8988T (cell line): Measurements from ENCODE around the gene ZFR2.

ENCODE experiments used
- DNase-seq: peaks from one replicate; pipeline ENCODE4 v3.0.0; 2011

ZFR2 gene

DNA sequence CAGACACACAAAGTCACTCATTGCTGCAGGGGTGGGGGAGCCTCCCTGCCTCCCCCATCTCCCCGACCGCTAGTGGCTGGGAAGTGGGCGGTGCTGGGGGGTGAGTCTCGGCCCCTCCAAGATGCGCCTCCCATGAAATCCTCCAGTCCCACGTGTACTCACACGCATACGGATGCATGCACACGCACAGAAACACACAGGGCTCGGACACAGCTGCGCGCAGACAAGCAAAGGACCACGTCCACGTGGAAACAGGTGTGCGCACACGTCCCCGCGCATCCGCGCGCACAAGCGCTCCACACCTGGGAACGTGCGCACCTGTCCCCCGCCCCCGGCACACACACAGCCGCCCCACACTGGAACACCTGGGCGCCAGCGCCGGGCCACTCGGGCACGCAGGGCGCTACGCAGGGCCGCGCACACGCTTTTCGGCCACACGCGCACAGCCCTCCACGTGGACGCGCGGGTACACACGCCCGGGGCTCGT, 83.3 kb downstream of the ZFR2 start:
- no peak for DNase-seq

DNA sequence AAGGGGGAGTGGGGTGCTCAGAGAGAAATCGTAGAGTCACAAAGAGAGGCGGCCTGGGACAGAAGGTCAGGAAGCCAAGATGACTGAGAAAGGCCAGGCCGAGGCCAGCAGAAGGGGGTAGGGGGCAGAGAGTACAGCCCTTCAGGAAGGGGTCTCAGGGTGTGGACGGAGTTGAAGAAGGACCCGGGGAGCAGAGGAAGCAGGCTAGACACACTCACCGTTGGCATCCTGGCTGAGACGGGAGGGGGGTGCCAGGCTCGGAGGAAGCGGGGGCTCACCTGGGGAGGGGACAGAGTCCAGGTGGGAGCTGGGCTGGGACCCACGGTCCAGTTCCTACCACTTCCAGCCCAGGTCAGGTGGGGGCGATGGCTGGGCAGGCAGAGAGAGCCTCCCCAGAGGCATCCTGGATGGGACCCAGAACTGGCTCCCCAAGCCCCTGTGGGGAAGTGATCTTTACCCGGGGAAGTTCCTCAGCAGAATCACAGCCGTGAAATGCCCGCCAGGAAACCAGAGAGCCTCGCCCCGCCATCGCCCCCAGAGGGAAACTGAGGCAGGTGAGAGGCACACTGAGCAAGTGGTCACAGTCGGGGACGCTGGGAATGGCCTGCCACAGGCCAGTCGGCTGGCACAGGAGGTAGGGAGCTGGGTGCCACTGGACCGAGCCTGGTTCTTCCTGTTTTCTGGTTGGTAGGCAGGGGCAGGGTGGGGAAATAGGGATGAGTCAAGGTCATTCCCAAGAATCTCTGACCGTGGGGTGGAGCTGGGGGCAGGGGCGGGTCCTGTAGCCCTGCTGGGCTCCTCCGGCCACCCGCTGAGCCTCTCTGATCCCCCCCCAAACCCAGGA, 84.0 kb downstream of the ZFR2 start:
- no peak for DNase-seq

DNA sequence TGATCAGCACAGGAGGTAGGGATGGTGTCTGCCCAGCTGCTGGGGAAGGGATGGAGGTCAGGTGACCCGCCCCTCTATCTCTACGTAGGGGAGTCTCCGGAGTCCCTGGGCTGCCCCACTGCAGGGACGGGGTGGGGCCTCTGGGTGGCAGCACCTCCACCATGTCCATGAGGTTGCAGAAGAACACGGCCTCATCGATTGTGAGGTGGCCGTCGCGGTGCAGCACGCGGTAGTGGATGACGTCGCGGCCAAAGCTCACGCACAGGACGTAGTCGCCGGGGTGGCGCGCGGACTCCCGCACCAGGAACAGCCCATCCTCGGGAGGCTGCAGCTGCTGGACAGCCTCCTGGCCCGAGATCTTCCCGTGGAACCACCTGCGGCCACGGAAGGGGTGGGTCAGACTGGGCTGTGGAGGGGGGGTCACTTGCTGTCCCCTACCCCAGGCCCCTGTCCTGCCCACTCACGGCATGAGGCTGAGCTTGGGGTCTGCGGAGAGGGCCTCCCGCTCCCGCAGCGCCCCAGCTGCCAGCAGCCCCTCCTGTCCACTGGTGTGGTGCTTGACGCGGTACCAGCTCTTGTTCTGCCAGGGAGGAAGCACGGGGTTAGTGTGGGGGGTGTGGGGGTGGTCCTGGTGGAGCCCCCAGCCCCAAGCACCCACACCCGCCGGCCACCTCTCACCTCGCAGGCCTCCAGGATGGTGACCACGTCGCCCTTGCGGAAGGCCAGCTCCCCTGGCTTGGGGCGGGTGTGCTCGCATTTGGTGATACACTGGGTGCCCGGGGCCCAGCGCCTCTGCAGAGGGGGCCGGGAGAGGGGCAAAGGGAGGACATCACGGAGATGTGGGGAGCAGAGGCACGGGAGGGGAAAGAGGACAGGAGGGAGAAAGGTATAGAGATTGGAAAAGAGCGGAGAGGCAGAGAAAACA, 84.9 kb downstream of the ZFR2 start:
- DNase-seq = no peak

DNA sequence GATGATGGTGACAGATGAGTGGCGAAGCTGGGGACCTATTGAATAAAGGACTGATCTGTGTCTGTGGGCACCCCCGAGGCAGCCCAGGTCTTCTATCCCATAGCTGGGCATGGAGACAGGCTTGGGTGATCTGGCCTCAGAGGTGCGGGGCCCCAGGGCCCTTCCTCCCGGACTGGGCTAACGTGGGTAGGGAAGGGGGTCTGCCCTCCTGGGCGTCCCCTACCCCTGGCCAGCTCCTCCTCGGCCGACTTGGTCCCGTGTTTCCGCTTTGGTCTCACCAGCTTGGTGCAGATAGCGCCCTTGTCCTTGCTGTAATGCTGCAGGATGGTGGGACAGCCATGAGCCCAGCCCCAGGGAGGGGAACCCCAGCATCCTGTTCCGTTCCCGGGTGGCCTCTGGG, 85.9 kb downstream of the ZFR2 start:
- no peak for DNase-seq

DNA sequence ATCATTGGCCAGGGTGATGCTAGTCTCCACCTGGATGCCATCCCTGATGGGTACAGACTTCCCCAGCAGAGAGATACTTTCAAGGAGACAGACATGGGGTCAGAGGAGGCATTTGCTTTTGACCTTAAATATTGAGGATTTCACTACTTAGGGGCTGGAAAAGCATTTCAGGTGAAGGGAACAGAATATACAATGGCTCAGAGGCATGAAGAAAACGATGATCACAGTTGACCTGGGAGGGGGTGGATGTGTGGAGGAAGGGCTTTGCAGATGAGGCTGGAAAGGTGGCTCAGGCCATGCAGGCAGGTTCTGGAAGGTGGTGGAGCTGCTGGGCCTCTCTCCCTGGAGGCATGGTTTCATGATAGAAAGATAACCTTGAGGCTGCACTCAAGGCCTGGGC, 86.5 kb downstream of the ZFR2 start:
- no peak for DNase-seq

DNA sequence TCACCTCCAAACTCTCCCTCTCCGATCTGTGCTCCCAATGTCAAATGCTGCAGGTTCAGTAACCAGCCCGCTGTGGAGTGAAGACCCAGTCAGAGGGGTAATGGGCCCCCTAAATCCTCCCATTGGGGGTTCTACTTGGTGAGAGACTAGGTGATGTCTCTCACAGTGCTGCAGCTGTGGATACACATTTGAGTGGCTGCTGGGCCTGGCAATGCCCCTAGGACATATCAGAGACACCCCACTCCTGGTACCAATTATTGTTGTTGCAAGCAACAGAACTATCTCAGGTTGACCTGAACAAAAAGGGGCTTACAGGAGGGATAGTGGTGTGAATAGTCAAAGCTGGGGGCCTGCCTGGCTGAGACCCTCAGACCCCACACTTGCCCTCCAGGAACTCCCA, 87.2 kb downstream of the ZFR2 start:
- no peak for DNase-seq

DNA sequence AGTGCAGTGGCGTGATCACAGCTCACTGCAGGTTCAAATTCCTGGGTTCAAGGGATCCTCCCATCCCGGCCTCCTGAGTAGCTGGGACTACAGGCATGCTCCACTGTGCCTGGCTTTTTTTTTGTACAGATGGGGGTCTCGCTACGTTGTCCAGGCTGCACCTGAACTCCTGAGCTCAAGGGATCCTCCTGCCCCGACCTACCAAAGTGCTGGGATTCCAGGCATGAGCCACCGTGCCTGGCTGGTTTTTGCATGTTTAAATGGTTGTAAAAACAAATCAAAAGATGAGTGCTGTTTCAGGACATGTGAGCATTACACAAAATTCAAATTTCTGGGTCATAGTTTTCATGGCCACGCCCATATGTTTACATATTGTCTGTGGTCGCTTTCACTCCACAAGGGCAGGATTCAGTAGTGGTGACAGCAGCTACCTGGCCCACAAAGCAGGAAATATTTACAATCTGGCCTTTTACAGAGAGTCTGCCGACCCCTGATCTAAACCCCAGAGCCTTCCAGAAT, 88.0 kb downstream of the ZFR2 start:
- DNase-seq = no peak

DNA sequence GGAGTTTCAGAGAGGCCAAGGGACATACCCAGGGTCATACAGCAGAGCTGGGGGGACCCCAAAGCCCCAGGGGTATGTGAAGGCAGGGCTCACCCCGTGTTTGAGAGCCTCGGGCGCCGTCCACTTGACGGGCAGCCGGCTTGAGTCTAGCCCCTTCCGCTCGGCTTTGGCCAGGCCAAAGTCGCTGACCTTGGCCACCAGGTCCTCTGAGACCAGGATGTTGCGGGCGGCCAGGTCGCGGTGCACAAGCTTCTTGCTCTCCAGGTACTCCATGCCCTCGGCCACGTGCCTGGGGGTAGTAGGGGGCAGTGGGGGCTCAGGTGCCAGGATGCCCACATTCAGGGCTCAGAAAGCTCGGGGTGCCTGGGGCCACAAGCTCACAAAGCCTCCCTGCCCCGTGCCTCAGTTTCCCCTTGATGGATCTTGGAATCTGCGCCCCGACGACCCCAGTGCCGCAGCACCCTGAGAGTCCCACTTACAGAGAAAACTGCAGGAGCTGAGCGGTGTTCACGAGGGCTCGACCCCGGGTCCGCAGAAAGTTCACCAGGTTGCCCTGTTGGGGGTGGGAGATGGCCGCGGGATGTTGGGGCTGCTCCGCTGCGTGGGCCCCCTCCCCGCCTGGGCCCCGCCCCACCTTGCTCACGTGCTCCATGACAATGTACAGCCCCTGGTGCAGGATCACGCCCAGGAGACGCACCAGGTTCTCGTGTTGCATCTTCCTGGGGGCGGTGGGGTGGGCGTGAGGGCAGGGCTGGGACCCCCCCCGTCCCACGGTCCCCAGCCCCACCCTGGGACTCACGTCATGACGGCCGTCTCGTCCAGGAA, 89.7 kb downstream of the ZFR2 start:
- no peak for DNase-seq

DNA sequence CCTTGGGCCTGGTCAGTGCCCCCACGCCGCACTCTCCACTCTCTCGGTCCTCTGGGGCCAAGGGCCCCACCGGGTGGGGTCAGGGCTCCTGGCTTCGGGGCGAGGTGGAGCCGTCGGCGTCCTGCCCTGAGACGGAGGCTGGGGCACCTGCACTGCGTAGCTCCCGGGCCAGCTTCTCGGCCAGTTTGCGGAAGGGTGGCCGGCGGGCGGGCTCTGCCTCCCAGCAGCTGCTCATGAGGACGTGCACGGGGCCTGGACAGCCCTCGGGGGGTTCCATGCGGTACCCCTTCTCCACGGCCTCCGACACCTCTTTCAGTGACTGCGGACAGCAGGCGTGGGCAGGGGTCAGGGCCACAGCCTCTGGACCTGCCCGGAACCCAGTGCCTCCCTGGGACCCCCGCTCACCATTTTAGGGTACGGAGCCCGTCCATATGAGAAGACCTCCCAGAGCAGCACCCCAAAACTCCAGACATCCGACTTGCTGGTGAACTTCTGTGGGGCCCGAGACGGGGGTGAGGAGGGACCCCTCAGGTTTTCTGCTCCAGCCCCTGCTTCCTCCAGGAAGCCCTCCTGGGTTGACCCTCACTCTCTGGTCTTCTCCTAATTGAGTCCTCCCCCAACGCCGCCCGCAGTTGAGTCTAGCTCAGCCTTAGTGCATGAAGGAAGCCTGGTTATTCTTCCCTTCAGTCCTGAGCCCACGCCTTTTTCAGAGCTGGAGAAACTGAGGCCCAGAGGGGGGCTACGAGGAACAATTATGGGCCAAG, 90.6 kb downstream of the ZFR2 start:
- no peak for DNase-seq

DNA sequence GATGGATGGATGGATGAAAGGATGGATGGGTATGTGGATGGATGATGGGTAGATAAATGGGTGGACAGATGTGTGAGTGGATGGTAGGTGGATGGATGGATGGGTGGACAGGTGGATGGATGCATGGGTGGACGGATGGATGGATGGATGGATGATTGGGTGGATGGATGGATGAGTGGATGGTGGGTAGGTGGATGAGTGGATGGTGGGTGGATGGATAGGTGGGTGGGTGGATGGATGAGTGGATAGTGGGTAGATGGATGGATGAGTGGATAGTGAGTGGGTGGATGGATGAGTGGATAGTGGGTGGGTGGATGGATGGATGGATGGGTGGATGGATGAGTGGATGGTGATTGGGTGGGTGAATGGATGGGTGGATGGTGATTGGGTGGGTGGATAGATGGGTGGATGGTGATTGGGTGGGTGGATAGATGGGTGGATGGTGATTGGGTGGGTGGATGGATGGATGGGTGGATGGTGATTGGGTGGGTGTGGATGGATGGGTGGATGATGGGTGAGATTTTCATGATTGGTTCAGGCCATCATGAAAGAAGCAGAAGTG, 92.3 kb downstream of the ZFR2 start:
- DNase-seq = no peak

DNA sequence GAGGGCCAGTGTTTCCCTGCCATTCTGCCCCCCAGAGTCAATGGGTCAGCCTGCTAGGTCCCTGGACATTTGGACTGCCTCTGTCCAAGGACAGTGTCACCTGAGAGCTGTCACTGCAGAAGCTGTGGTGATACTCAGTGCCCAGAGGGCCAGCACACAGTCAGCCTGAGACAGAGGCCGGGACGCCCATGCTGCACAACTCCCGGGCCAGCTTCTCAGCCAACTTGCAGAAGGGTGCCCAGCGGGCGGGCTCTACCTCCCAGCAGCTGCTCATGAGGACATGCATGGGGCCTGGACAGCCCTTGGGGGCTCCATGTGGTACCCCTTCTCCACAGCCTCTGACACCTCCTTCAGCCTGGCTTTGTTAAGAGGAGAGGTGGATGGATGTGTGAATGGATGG, 93.0 kb downstream of the ZFR2 start:
- no peak for DNase-seq

DNA sequence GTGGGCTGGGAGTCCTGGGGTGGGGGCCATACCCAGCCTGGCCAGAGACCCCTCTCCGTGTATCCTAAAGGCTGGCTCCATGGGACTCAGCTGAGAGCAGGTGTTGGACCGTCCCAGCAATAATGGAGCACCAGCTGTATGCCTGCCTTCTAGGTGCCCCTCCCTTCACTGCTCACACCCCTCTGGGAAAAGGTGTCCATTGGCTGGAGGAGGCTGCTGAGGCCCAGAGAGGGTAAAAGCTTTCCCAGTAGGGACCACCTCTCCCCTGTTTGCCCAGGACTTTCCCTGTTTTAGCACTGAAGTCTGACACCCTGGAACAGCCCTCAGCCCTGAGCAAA, 93.5 kb downstream of the ZFR2 start:
- DNase-seq = no peak

DNA sequence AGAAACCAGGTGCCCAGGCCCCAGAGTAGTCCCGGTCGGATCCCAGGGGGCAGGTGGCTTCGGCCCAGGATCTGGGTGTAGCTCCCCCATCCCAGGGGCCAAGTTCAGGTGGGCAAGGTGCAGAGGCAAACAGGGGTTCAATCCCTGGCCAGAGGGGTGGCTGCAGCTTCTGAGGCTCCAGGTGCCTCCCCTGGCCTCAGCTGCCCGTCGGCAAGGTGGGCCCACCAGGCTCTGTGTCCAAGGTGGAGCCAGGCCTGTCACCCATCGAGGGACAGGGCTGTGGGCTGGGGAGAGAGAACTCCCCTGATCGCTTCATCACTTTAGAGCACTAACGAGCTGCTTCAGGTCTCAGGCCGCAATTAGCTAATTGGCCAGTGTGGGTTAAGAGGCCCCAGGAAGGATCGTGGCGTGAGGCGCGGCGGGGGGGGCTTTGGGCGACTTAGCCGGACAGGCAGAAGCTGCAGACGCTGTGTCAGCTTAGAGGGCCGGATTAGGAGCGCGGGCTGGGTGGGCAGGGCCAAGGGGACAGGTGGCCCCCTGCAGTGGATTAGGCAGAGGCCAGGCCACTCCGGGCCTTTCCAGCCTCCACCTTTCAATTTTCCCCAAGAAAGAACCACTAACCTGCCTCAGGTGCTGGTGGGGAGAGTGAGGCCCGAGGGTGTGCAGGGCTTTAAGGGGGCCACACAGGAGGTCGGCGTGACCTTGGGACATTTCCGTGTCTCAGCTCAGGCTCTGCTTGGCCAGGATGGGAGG, 94.0 kb downstream of the ZFR2 start:
- DNase-seq = no peak

DNA sequence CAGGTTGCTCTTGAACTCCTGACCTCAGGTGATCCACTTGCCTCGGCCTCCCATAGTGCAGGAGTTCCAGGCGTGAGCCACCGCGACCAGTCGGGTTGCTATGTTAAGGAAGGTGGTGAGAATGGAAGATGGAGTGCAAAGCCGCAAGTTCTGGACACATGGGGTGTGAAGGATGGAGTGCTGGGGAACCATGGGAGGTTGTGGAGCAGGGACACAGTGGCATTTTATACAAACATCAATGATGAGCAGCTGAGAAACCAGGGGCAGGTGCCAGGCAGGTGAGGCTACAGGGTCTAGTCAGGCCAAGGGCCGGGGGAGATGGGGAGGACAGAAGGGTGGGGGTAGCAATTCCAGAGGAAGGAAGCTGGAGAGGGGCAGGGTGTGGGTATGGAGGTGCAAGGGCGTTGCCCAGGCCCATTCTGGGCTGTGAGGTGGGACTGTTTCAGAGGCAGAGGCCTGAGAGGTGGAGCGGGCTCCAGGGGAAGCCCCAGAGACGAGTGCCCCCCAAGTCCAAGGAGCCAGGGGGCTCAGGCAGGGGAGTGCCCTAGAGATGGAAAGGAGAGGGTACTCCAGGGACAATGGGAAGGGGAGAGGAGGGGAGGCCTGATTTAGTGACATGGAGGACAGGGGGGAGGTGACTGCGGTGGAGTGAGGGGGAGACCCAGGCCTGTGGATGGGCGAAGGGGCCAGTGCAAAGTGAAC, 94.9 kb downstream of the ZFR2 start:
- no peak for DNase-seq

DNA sequence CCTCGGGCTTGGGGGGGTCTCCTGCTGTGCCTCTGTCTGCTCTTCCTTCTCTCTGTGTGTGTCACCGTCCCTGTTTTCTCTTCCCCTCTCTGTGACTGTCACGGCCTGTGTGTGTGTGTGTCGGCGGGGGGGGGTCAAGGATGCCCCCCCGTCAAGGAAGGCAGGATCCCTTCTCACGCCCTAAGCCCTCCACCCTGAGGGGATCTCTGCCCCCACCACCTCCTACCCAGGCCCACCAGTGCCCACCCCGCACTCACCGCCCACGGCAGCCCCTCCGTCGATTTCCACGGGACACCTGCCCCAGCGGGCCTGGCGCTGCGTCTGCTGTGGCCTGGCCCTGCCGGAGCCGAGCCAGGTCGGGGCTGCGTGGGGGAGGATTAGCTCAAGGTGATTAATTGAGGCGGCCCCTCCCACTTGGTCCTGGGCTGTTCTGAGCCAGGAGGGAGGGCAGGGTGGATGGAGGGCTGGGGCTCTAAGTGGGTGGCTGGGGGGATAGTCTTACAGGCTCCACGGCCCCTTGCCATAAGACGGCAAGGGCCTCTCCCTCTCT, 96.9 kb downstream of the ZFR2 start, which contains the start of gene RAX2:
Gene RAX2, minus strand, starts transcription at position 323 of the 550 bp plus-strand sequence. CDS start 486 bp downstream, outside the sequence.
- no peak for DNase-seq

DNA sequence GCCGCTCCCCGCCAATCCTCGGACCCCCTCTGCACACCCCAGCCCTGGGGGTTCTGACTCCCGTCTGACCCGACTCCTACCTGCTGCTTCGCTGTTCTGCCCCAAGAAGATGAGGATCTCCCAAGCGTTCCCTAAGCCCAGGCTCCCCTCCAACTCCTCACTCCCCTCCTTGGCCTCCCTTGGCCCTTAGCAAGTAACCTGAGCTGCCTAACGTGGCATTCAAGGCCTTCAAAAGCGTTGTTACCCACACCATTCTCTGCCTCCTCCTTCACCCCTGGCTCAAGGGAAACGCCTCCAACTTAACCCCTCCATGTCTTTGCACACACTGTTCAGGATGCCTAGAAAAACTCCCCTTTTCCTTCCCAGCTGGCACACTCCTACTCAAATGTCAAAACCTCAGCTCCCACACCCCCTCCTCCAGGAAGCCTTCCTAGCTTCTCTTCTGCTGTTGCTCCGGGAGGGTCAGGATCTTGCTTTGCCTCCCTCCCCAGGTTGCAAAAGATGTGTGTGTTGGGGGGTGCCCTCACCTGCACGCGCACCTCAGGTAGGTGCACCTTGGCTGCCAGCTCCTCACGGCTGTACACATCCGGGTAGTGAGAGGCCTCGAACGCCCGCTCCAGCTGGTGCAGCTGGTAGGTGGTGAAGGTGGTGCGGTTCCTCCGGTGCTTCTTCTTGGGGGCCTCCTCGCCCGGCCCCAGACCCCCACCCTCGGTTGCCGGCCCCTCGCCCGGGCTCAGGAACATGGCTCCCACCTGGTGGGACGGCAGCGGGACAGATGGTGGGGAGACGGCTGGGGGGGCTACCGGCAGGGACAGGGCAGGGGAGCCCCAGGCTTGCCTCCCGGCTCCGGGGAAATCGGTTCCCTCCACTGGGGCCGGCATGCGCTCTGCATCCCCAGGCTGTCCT, 97.6 kb downstream of the ZFR2 start:
- DNase-seq = no peak

DNA sequence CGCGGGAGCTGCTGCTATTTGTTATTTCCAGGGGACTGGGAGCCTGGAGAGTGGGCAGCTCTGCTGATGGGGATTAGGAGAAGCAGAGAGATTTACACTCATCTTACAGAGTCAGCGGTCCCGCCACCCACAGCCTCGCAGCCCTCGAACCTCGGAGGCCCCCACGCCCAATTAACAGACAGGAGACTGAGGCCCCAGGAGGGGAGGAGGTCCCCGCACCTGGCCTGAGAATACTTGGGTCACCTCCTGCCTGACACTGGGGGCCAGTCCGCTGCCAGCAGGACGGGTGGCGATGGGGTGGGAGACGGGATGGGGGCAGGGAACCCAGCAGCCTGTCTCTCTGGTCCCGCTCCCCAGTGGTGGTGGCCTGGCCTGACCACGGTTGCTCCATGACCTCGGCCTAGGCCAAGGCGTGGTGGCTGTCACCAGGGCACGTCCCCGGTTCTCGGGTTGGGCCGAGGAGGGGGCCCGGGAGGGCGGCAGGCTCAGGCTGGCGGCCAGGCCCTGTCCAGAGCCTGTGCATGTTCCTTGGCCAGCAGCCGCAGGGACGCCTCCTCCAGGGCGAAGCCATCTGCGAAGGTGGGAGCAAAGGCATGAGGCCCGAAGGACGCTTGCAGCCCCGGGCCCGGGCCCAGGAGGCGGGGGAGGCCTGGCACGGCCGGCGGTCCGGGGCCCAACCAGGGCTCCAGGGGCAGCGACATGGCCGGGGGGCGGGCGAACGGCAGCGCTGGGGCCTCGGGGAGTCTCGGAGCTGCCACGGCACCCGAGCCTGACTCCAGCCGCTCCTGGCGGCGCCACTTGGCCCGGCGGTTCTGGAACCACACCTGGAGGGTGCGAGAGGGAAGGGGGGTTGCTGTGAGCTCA, 98.5 kb downstream of the ZFR2 start:
- no peak for DNase-seq

DNA sequence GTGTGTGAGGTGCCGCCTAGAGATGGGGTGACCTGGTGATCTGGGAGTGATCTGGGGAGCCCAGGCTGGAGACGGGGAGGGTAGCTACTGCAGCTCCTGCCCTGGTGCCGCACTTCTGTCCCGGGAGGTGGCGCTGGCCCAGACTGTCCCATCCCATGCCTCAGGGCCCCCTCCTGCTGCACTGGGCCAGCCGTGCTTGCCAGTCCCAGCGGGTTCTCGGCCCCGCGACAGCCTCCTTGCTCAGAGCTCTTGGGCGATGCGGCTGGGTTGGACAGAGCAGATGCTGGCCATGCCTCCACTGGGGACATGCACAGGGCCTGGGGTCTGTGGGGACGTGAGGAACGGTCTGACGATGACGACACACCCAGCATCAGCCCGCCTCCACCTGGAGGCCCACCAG, 99.3 kb downstream of the ZFR2 start:
- DNase-seq = no peak
